GM10266 (cell line): Measurements from ENCODE around the gene UBE2E2.

Source experiments
- DNase-seq: peaks from one replicate; pipeline ENCODE4 v3.0.0; 2012; ENCODE audit errors: extremely low spot score
- CTCF ChIP-seq: IDR thresholded peaks from 2 replicates; pipeline ENCODE4 v1.5.1; 2012; ENCODE audit warnings: mild to moderate bottlenecking, low read depth; ENCODE audit not compliant: control insufficient read depth, insufficient read depth; ENCODE audit errors: missing control alignments

UBE2E2 gene

GRCh38 chr3:23365066-23365465, 161.9 kb downstream of the UBE2E2 start:
- no peak for TF ChIP-seq CTCF
- DNase-seq: no peak

GRCh38 chr3:23368731-23369130, 165.6 kb downstream of the UBE2E2 start:
- no peak for DNase-seq
- TF ChIP-seq CTCF: no peak

- no peak for DNase-seq
- TF ChIP-seq CTCF: no peak
Observed at GRCh38 chr3:23372285-23372684, 169.2 kb downstream of the UBE2E2 start.

- no peak for TF ChIP-seq CTCF
- no peak for DNase-seq
Observed at GRCh38 chr3:23376516-23377248, 173.6 kb downstream of the UBE2E2 start.

GRCh38 chr3:23377928-23378672, 175.0 kb downstream of the UBE2E2 start:
- no peak for DNase-seq
- TF ChIP-seq CTCF: no peak

GRCh38 chr3:23383875-23384274, 180.7 kb downstream of the UBE2E2 start:
- DNase-seq: no peak
- TF ChIP-seq CTCF: no peak

- no peak for DNase-seq
- TF ChIP-seq CTCF: no peak
Observed at GRCh38 chr3:23385327-23385726, 182.2 kb downstream of the UBE2E2 start.
